Measurements from ENCODE around the gene FSTL5. TPM values are rescaled to one million over a fixed set of nuclear protein-coding genes. Genes with fewer than 3 reads are reported as not detected.

FSTL5 gene
- total RNA-seq, 1 experiment from 2014 or later = 0.02 TPM

GRCh38 chr4:161466316-161466715 is 697.5 kb downstream of the FSTL5 start:
- no peak for DNase-seq (ENCODE audit: low read depth)

GRCh38 chr4:161463436-161463835 is 700.4 kb downstream of the FSTL5 start:
- no peak for DNase-seq (ENCODE audit: low read depth)

- no peak for DNase-seq (ENCODE audit: low read depth)
Observed at GRCh38 chr4:161457906-161458305, 705.9 kb downstream of the FSTL5 start.

GRCh38 chr4:161457311-161457710 is 706.5 kb downstream of the FSTL5 start:
- DNase-seq (ENCODE audit: low read depth) = no peak

- no peak for DNase-seq (ENCODE audit: low read depth)
Observed at GRCh38 chr4:161454860-161455259, 708.9 kb downstream of the FSTL5 start.

GRCh38 chr4:161448550-161449180 is 715.1 kb downstream of the FSTL5 start:
- no peak for DNase-seq (ENCODE audit: low read depth)

- DNase-seq (ENCODE audit: low read depth) = no peak
Observed at GRCh38 chr4:161444626-161445025, 719.2 kb downstream of the FSTL5 start.

- DNase-seq (ENCODE audit: low read depth) = no peak
Observed at GRCh38 chr4:161442921-161443320, 720.9 kb downstream of the FSTL5 start.

- no peak for DNase-seq (ENCODE audit: low read depth)
Observed at GRCh38 chr4:161438096-161438495, 725.7 kb downstream of the FSTL5 start.

- DNase-seq (ENCODE audit: low read depth) = no peak
Observed at GRCh38 chr4:161428180-161428965, 735.4 kb downstream of the FSTL5 start.

- DNase-seq (ENCODE audit: low read depth) = peak; percentile 26
Observed at GRCh38 chr4:161419822-161420221, 744.0 kb downstream of the FSTL5 start.

- no peak for DNase-seq (ENCODE audit: low read depth)
Observed at GRCh38 chr4:161411901-161412300, 751.9 kb downstream of the FSTL5 start.

GRCh38 chr4:161404346-161405110 is 759.3 kb downstream of the FSTL5 start:
- DNase-seq (ENCODE audit: low read depth) = peak; percentile 2

GRCh38 chr4:161403781-161404180 is 760.0 kb downstream of the FSTL5 start:
- DNase-seq (ENCODE audit: low read depth) = no peak

GRCh38 chr4:161393602-161394001 is 770.2 kb downstream of the FSTL5 start:
- no peak for DNase-seq (ENCODE audit: low read depth)

GRCh38 chr4:161382655-161383054 is 781.1 kb downstream of the FSTL5 start:
- DNase-seq (ENCODE audit: low read depth) = no peak

- DNase-seq (ENCODE audit: low read depth) = no peak
Observed at GRCh38 chr4:161376275-161376674, 787.5 kb downstream of the FSTL5 start.

GRCh38 chr4:161364681-161365080 is 799.1 kb downstream of the FSTL5 start:
- DNase-seq (ENCODE audit: low read depth) = no peak

- no peak for DNase-seq (ENCODE audit: low read depth)
Observed at GRCh38 chr4:161360982-161361381, 802.8 kb downstream of the FSTL5 start.

- no peak for DNase-seq (ENCODE audit: low read depth)
Observed at GRCh38 chr4:161359491-161359890, 804.3 kb downstream of the FSTL5 start.

- no peak for DNase-seq (ENCODE audit: low read depth)
Observed at GRCh38 chr4:161356351-161356750, 807.4 kb downstream of the FSTL5 start.

GRCh38 chr4:161350946-161351345 is 812.9 kb downstream of the FSTL5 start:
- no peak for DNase-seq (ENCODE audit: low read depth)
